ENCODE measurements around the gene FGFR3. TPM values are rescaled to one million over a fixed set of nuclear protein-coding genes. Genes with fewer than 3 reads are reported as not detected.

Gene FGFR3
- total and polyA plus RNA-seq, 10 of the 15 experiments (the other 5 are each of a cell fraction or from before 2014, with no cell fraction given): 0.05 to 0.33 (median 0.18) TPM; not detected in 6

GRCh38 chr4:1856071-1856942 lies 63.2 kb downstream of the FGFR3 start, which contains the start of gene LETM1 (continued):
- TF ChIP-seq GABPA (IDR thresholded peaks at IDR 0.05; ENCODE audit: low read depth) (peak; percentile 83), MYB (IDR thresholded peaks at IDR 0.05; ENCODE audit: borderline replicate concordance, low read depth, low read length) (no peak), PKNOX1 (IDR thresholded peaks at IDR 0.05) (0 out of 2 replicates have a peak, but pooled peaks have one; percentile 24), CREM (IDR thresholded peaks at IDR 0.05; ENCODE audit: low read depth) (peak; percentile 78), POLR2A (IDR thresholded peaks at IDR 0.05; ENCODE audit: low read depth, low read length) (peak; percentile 88), SIX5 (IDR thresholded peaks at IDR 0.05; ENCODE audit: low read depth, low read length, severe bottlenecking) (peak; percentile 96), ZNF24 (IDR thresholded peaks at IDR 0.05) (no peak), SMARCA5 (IDR thresholded peaks at IDR 0.05) (no peak; the same call in 1 of the 2 replicates), YY1 (IDR thresholded peaks at IDR 0.05; ENCODE audit: low read depth, low read length) (peak; percentile 78; the same call in 1 of the 2 replicates), RELA (IDR thresholded peaks at IDR 0.05; ENCODE audit: borderline replicate concordance, partially characterized antibody) (peak; percentile 33), NR2C2 (IDR thresholded peaks at IDR 0.05; ENCODE audit: borderline replicate concordance, control insufficient read depth, insufficient read length, low read depth) (no peak), RUNX3 (IDR thresholded peaks at IDR 0.05; ENCODE audit: low read length) (peak; percentile 23; the same call in 1 of the 2 replicates), BCLAF1 (IDR thresholded peaks at IDR 0.05) (no peak), PAX5 (IDR thresholded peaks at IDR 0.05; ENCODE audit: borderline replicate concordance, low read depth, low read length) (peak; percentile 32; the same call in 1 of the 2 replicates), MLLT1 (IDR thresholded peaks at IDR 0.05) (peak; percentile 73), SMAD5 (IDR thresholded peaks at IDR 0.05; ENCODE audit: low read depth) (peak; percentile 79; the same call in 1 of the 2 replicates), EP300 (IDR thresholded peaks at IDR 0.05; ENCODE audit: borderline replicate concordance in 1 of 2, control insufficient read depth in 1 of 2, low read depth in 2 of 2, low read length in 2 of 2) (no peak), MEF2A (IDR thresholded peaks at IDR 0.05; ENCODE audit: insufficient read depth, low read depth, low read length) (0 out of 2 replicates have a peak, but pooled peaks have one; percentile 18), MTA3 (IDR thresholded peaks at IDR 0.05; ENCODE audit: borderline replicate concordance, low read length) (no peak), RBBP5 (conservative IDR thresholded peaks at IDR 0.05) (no peak), ZBTB11 (CRISPR knock-in tag; IDR thresholded peaks at IDR 0.05) (peak; percentile 82)
